Measurements from ENCODE around the gene CUX1.
"Not testable (repeated sequence)": the region's sequence is repeated elsewhere in the genome, so short reads cannot be mapped to it uniquely, and the experiment has no call there.

CUX1 gene

DNA sequence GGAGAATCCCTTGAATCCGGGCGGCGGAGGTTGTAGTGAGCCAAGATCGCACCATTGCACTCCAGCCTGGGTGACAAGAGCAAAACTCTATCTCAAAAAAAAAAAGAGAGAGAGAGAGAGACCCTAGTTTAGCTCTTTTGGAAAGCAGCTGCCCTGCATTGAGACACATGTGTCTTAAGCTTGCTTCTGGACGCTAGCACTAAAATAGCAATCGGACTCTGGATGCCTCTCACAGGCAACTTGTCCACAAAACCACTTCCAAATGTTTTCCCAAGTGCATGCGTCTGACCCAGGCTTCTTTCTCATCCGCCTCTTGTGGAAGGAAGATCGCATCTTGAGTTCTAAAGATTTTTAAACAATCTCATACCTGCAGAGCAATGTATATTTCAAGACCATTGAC lies 182.7 kb downstream of the CUX1 start:
- DNase-seq (ENCODE audit: low read depth in 3 of 3, low spot score in 1 of 3): no peak

DNA sequence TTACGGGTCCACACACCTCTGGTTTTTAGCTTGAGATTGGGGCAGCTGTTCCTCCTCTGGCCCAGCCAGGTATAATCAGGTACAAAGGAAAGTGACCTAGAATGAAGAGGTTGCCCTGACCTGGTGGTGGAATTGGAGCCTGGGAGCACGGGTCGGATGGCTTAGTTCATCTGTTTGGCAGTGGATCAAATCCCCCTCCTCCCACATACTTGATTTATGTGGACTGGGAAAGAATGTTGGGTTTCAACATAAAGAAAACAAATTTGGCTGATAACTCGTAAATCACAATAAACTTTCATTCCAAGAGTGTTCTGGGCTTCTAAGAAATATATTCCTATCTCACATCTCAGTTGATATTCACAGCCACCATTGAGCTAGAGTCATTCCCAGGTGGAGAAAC lies 186.8 kb downstream of the CUX1 start:
- no peak for DNase-seq (ENCODE audit: low read depth in 3 of 3, low spot score in 1 of 3)

DNA sequence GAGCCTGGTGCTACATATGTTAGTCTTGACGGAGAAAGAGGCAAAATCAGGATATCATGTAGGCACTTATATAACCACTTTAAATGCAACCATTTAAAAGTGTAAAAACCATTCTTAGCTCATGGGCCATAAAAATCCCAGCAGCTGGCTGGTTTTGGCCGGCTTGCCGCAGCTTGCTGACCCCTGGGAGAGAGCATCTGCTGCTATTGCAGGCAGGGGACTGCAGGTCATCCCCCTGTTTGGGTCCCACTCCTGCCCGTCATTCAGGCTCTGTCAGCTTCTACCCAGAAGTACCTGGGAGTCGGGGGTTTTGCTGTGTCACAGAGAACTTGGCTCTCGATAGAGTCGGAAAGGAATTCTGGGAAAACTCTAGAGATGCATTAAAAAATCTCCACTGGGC lies 187.4 kb downstream of the CUX1 start:
- no peak for DNase-seq (ENCODE audit: low read depth in 3 of 3, low spot score in 1 of 3)

DNA sequence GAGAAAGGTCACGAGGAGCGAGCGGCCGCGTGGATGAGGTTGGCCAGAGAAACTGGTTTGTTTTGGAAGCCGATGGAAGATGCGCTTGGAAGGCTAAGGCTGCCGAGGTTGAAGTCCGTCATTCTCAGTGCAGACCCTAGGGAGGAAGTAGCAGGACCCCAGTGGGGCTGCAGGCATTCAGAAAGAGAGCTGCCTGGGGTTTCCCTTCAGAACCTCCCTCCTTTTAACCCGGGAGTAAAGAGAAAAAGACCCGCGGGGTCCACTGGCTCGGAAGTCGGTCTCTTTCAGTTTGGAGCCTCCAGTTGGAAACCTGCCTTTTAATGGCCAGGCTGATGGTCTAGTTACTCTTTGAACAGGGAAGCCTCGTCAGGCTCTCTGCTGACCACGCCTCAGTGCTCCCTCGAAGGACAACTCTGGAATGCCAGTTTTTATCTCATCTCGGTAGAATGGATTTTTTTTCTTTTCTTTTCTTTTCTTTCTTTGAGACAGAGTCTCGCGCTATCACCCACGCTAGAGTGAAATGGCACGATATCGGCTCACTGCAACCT lies 188.6 kb downstream of the CUX1 start:
- no peak for DNase-seq (ENCODE audit: low read depth in 3 of 3, low spot score in 1 of 3)

DNA sequence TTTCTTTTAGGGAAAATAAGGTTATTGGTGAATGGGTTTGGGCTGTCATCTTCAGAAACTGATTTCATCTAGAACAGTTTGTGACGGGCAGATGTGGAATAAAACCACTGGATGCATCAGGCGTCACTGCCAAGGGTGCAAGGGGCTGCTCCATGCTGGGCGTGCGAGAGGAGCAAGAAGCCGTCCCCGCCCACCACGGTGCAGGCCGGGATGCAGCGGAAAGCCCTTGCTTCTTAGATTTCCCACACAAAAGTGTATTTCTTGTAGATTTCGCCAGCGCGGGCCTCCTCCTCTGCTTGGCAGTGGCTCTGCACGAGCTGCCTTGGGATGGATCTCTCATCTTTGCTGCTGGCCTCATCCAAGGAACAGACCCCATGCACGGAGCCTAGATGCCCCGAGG lies 189.3 kb downstream of the CUX1 start:
- DNase-seq (ENCODE audit: low read depth in 3 of 3, low spot score in 1 of 3): no peak

DNA sequence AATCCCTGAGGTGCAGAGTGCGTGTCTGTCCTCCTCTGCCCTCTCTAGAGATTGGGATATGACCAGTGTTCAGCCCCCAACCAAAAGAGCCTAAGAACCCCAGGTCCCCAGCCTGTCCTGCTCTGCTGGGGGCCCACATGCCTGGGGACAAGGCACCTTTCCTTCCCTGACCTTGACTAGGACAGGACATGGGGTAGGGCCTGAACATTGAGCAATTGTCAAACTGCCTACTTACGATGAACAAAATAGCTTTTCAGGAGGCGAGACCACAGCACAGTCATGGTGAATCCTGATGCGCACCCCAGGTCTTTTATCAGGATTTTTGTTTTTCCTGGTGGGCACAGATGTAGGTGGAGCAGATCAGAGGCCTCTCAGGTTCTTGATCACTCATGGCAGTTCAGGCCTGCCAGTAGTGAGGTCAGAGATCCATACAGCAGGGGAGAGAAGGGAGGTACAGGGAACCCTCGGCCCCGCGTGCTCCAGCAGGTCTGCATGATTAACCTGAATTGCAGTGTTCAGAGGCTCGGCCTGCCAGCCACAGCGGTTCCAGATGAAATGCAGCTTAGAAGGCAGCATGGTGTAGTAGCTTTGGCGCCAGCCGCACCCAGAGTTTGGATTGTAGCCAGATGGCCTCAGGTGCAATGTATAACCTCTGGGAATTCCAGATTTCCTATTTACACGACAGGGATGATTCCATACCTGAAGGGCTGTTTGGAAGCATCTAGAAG lies 191.3 kb downstream of the CUX1 start:
- no peak for DNase-seq (ENCODE audit: low read depth in 3 of 3, low spot score in 1 of 3)

DNA sequence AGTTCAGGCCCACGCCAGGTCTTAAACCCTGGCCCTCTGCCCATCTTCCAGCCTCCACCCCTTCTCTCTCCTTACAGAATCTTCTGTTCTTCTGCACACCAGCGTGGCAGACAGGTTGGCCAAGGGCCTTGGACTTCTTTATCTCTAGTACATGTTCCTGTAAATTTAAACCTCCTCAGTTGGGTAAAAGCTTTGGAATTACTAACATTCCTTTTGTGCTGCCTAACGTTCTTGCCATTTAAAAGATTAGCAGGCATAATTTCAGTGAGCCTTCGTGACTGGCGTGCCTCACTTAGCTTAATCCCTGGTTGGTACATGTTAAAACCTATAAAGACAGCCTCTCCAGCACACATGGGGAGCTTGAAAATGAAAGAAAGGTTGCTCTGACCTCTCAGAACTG lies 192.2 kb downstream of the CUX1 start:
- DNase-seq (ENCODE audit: low read depth in 3 of 3, low spot score in 1 of 3): no peak

DNA sequence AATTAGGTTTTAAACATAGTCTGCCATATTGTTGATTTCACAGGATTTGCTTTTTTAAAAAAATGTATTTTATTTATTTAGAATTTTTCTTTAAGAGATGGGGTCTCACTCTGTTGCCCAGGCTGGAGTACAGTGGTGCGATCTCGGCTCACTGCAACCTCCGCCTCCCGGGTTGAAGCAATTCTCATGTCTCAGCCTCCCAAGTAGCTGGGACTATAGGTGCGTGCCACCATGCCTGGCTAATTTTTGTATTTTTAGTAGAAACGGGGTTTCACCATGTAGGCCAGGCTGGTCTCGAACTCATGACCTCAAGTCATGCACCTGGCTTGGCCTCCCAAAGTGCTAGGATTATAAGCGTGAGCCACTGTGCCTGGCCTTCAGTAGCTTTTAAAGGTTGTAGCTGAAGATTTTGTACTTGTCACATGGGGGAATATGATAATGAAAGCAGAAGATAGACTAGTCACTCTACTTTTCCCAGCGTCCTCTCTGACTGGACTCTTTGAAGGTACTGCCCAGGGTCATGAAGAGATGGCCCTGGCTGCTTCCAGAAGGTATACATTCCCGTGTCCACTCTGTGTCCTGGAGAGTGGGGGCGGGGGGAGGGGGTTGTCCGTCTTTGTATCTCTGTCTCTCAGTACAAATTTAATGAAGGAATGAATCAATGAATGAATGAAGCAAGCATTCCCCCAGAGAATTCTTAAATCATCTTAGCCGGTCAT lies 194.8 kb downstream of the CUX1 start:
- DNase-seq (ENCODE audit: low read depth in 3 of 3, low spot score in 1 of 3): not testable (repeated sequence)

DNA sequence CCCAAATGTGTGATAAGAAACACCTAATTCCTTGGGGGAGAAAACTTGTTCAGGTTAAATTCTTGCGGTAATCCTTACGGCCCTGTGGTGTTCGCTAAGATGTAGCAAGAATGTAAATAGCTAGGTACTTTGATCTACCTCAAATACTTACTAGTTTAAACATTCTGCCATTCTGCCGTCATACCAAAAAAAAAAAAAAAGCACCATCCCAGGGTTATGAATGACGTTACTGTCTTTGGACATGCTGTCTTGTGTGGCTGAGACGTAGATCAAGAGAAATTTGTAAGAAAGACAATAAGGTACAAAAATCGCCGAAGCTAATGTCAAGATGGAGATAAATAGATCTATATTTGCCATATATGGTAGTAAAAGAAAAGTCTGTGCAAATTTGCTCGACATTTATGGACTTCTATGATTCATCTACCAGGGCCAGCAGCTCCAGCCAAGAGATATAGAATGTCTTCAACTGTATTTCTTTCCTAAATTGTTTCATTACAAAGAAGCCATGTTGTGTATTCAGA lies 195.6 kb downstream of the CUX1 start:
- no peak for DNase-seq (ENCODE audit: low read depth in 3 of 3, low spot score in 1 of 3)

DNA sequence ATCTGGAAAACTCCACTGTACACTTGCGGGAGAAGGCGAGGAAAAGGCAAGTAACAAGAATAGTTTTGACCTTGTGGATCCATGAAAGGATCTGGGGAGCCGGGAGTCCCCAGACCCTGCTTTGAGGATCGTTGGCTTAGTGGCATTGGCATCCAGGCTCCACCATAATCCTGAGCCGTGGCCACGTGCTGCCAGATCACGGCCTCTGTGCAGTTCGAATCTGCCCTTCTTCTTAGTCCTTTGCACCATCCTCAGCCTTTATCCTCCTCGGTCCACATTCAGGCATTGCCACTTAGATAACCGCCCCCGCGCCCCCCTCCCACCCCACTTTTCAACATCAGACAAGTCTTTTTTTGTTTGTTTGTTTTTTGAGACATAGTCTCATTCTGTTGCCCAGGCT lies 201.4 kb downstream of the CUX1 start:
- no peak for DNase-seq (ENCODE audit: low read depth in 3 of 3, low spot score in 1 of 3)

DNA sequence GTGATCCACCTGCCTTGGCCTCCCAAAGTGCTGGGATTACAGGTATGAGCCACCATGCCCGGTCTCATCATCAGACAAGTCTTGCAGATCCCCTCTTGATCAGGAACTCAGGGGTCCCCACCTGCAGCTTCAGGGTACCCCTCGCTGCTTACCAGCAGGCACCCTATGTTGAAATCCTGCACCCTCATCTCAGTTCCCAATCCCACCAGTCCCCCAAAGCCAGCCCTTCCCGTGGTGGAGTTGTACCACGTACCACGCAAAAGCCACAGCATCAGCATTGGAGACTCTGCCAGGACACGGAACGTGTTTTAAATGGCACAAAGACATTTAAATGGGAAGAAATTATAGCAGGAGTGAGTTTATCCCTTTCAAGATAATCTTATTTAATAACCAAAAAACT lies 202.0 kb downstream of the CUX1 start:
- no peak for DNase-seq (ENCODE audit: low read depth in 3 of 3, low spot score in 1 of 3)

DNA sequence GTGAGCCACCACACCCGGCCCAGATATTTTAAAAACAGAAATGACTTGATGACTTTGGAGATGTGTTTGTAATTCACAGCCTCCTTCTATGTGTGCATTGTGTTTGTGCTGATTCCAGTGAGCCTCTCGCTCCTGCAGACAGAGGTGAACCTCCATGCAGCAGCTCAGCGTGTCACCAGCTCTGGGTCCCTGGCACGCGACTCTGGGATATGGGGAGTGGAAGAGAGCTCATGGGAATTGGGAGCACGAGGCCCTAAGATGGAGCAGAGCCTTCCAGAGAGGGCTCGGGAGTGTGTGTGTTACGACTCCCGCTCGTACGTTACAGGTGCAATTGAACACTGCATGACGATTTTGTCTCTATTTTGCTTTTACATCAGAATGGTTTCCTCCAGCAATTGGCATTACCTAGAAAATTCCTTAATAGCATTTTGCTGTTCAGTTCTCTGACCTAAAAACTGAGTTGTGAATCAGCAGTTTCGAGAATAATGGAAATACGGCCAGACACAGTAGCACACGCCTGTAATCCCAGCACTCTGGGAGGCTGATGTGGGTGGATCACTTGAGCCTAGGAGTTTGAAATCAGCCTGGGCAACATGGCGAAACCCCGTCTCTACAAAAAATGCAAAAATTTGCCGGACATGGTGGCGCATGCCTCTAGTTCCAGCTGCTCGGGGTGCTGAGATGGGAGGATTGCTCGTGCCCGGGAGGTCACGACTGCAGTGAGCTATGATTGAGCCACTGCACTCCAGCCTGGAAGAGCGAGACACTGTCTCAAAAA lies 204.6 kb downstream of the CUX1 start:
- no peak for DNase-seq (ENCODE audit: low read depth in 3 of 3, low spot score in 1 of 3)

DNA sequence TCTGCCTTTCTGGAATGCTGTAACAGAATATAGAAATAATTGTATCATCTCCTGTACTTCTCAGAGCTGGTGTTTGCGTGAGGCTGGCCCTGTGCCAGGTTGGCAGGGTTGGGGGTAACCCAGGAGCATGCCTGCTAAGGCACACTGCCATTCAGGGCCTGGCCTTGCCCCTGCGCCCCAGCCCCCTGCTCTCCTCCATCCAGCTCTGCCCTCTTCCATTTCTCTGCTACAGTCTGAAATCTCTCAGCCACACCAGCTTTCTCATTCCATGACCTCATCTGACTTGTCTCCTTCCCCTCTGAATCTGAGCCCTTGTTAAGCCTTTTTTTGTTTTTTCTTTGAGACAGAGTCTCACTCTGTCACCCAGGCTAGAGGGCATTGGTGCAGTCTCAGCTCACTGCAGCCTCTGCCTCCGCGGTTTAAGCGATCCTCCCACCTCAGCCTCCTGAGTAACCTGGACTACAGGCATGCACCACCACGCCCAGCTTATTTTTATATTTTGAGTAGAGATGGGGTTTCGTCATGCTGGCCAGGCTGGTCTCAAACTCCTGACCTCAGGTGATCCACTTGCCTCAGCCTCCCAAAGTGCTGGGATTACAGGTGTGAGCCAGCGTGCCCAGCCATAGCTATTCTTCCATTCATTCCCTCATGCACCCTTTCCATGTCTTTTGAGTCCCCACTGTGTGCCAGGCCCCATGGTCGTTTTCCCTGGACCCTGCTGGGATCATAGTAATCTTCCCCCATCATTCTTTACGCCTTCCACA lies 206.8 kb downstream of the CUX1 start:
- DNase-seq (ENCODE audit: low read depth in 3 of 3, low spot score in 1 of 3): no peak

DNA sequence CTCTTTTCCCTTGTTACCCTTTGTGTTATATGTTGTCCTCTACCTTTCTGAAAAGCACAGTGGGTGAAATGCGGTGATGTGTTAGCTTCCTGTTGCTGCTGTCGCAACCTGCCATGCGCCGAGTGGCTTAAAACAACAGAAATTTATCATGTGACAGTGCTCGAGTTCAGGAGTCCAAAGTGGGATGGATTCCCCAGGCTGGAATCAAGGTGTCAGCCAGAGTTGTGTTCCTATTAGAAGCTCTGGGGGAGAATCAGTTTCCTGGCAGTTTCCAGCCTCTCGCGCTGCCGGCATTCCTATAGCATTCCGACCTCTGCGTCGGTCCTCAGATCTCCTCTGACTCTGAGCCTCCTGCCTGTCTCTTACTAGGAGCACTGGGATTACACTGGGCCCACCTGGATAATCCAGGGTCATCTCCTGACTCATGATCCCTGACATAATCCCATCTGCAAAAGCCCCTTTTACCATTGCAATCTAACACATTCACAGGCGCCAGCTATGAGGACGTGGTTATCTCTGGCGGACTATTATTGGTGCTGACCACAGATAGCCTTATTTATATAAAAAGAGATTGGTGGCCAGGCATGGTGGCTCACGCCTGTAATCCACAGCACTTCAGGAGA lies 207.5 kb downstream of the CUX1 start:
- DNase-seq (ENCODE audit: low read depth in 3 of 3, low spot score in 1 of 3): no peak

DNA sequence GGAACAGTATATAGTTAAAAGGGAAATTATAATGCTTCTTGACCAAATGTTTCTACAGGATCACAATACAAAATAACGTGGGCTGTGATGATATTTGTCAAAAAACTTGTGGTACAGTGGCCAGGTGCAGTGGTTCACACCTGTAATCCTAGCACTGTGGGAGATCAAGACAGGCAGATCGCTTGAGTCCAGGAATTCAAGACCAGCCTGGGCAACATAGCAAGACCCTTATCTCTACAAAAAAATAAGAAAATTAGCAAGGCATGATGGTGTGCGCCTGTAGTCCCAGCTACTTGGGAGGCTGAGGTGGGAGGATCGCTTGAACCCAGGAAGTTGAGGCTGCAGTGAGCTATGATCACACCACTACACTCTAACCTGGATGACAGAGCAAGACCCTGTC lies 208.4 kb downstream of the CUX1 start:
- not testable (repeated sequence) for DNase-seq (ENCODE audit: low read depth in 3 of 3, low spot score in 1 of 3)

DNA sequence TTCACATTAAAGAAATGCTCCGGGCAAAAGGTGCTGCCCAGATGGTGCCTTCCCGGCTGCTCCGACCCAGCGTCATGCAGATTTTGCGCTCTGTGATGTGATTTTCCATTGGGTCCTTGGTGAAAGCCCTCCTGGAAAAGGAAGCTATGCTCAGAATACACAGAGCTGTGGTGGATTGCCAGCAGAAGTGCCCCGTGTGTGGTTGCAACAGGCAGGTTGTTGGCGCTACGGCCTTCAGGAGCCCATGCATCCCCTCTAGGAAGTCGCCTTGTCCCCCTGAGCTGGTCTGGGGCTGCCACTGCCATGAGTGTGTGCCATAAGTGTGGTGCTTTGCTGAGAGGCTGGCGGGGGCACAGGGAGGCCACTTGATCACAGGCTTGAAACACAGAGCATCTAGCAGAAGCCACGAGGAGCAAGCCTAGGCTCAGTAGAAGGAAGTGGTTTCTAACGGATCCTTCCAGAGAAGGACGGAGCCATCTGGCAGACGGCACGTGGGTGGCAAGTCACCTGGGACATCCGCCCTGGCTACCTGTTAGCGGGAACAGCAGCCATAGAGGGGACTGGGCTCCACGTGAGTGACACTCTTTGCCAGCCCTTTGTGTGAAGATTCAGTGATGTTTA lies 210.9 kb downstream of the CUX1 start:
- DNase-seq (ENCODE audit: low read depth in 3 of 3, low spot score in 1 of 3): no peak

DNA sequence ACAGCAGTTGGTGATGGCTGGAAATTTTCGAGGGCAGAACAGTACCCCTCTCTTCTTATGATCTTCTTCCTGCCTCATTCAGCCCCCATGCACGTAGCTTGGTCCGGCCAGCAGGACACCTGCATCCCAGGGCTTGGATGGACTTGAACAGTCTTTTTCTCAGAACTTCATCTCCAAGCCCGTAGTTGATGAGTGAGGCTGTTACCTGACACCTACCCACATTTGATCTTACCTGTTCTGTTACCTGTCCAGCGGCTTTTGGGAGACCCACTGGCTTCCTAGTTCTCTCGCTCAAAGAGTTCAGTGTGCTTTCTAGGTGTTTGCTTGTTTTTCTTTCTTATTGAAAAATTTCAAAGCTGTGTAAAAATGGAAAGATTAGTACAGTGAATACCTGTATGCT lies 212.2 kb downstream of the CUX1 start:
- no peak for DNase-seq (ENCODE audit: low read depth in 3 of 3, low spot score in 1 of 3)

DNA sequence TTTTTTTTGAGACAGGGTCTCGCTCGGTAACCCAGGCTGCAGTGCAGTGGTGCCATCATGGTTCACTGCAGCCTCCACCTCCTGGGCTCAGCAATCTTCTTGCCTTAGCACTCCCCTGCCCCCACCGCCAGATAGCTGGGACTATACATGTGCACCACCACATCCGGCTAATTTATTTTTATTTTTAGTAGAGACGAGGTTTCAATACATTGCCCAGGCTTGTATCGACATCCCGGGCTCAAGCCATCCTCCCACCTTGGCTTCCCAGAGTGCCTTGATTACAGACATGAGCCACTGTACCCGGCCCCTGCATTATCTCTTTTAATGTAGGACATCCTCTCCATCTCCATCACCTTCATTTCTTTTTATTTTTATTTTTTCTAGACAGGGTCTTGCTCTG lies 213.3 kb downstream of the CUX1 start:
- no peak for DNase-seq (ENCODE audit: low read depth in 3 of 3, low spot score in 1 of 3)

DNA sequence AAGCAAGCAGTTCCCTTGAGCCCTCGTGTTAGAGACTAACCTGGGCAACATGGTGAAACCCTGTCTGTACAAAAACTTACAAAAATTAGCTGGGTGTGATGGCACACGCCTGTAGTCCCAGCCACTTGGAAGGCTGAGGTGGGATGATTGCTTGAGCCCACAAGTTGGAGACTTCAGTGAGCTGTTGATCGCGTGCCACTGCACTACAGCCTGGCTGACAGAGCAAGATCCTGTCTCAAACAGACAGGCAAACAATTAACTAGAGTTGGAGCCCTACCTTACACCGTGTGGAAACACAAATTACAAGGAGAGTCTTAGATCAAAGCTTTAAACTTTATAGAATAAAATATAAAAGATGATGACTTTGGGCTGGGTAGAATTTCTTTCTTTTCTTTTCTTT lies 219.5 kb downstream of the CUX1 start:
- no peak for DNase-seq (ENCODE audit: low read depth in 3 of 3, low spot score in 1 of 3)

DNA sequence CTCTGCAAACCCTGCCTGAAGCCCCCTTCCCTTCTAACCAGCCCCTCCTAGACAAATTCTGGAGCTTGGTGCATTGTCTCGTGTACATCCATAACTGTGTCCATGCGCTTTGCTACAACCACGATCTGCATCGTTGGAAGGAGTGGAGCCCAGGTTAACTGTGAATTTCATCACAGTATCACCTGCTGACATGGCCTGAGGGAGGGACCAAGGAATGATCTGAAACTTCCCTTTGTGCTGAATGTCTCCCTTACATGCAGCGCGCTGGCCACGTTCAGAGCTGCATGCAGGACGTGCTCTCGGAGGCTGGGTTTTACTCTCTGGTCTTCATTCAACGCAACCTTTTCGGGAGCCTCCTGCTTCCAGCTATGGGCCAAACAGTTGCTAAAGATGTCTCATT lies 222.3 kb downstream of the CUX1 start:
- DNase-seq (ENCODE audit: low read depth in 3 of 3, low spot score in 1 of 3): no peak
